MM.1S (cell line): Measurements from ENCODE around the gene CLPTM1L.

Source experiments
- DNase-seq: peaks from one replicate; pipeline ENCODE4 v3.0.0-alpha.2; 2015
- H2AFZ ChIP-seq: fragments of 300-600 bp; sonication (generic); 2 replicates; pipeline ENCODE4 v1.6.0; 2016; ENCODE audit warnings: antibody characterized with exemption, low read length
- H3F3A ChIP-seq: fragments of 300-600 bp; sonication (generic); 2 replicates; pipeline ENCODE4 v1.6.1; 2016; ENCODE audit warnings: mild to moderate bottlenecking, antibody characterized with exemption, low read length, moderate library complexity, mixed read lengths; ENCODE audit not compliant: insufficient read depth
- H3K27ac ChIP-seq: fragments of 300-600 bp; sonication (generic); 2 replicates; pipeline ENCODE4 v1.5.1; 2016; ENCODE audit warnings: mild to moderate bottlenecking, low read length
- H3K27me3 ChIP-seq: fragments of 300-600 bp; sonication (generic); replicated peaks from 2 replicates; pipeline ENCODE4 v1.6.0; 2016; ENCODE audit warnings: low read length; ENCODE audit not compliant: insufficient read depth
- H3K36me3 ChIP-seq: fragments of 300-600 bp; sonication (generic); replicated peaks from 2 replicates; pipeline ENCODE4 v1.6.1; 2016; ENCODE audit warnings: mild to moderate bottlenecking, low read length, mixed read lengths; ENCODE audit not compliant: insufficient read depth
- H3K4me1 ChIP-seq: fragments of 300-600 bp; sonication (generic); 2 replicates; pipeline ENCODE4 v1.6.1; 2016; ENCODE audit warnings: low read length, mixed read lengths
- H3K4me2 ChIP-seq: fragments of 300-600 bp; sonication (generic); 2 replicates; pipeline ENCODE4 v1.6.0; 2016; ENCODE audit warnings: low read depth, low read length
- H3K4me3 ChIP-seq: fragments of 300-600 bp; sonication (generic); 2 replicates; pipeline ENCODE4 v1.5.1; 2016; ENCODE audit warnings: low read length, mixed read lengths
- H3K79me2 ChIP-seq: fragments of 300-600 bp; sonication (generic); 2 replicates; pipeline ENCODE4 v1.6.1; 2016; ENCODE audit warnings: mixed run types, low read length, mixed read lengths
- H3K9ac ChIP-seq: fragments of 300-600 bp; sonication (generic); 2 replicates; pipeline ENCODE4 v1.6.1; 2016; ENCODE audit warnings: low read length, mixed read lengths
- H3K9me2 ChIP-seq: fragments of 300-600 bp; sonication (generic); replicated peaks from 2 replicates; pipeline ENCODE4 v1.6.1; 2016; ENCODE audit warnings: mild to moderate bottlenecking, low read length, mixed read lengths; ENCODE audit not compliant: insufficient read depth
- H3K9me3 ChIP-seq: fragments of 300-600 bp; sonication (generic); replicated peaks from 2 replicates; pipeline ENCODE4 v1.6.1; 2016; ENCODE audit warnings: mild to moderate bottlenecking, low read length, mixed read lengths; ENCODE audit not compliant: insufficient read depth
- H4K20me1 ChIP-seq: fragments of 300-600 bp; sonication (generic); 2 replicates; pipeline ENCODE4 v1.6.1; 2016; ENCODE audit warnings: mild to moderate bottlenecking, low read length, moderate library complexity, mixed read lengths; ENCODE audit not compliant: insufficient read depth
- EZH2 ChIP-seq: fragments of 300-600 bp; sonication (generic); optimal IDR thresholded peaks from 2 replicates; pipeline ENCODE3; 2017; ENCODE audit warnings: low read depth, mild to moderate bottlenecking, antibody characterized with exemption, low read length, mixed read lengths
- EZH2phosphoT487 ChIP-seq: fragments of 300-600 bp; sonication (generic); IDR thresholded peaks from 2 replicates; pipeline ENCODE4 v1.6.1; 2018; ENCODE audit warnings: antibody characterized with exemption, low read length
- TF ChIP-seq, protein P1 (sequence below): fragments of 300-600 bp; sonication (generic); IDR thresholded peaks from 2 replicates; pipeline ENCODE4 v1.5.1; 2016; ENCODE audit warnings: antibody characterized with exemption, low read length, mixed read lengths

CLPTM1L gene

DNA sequence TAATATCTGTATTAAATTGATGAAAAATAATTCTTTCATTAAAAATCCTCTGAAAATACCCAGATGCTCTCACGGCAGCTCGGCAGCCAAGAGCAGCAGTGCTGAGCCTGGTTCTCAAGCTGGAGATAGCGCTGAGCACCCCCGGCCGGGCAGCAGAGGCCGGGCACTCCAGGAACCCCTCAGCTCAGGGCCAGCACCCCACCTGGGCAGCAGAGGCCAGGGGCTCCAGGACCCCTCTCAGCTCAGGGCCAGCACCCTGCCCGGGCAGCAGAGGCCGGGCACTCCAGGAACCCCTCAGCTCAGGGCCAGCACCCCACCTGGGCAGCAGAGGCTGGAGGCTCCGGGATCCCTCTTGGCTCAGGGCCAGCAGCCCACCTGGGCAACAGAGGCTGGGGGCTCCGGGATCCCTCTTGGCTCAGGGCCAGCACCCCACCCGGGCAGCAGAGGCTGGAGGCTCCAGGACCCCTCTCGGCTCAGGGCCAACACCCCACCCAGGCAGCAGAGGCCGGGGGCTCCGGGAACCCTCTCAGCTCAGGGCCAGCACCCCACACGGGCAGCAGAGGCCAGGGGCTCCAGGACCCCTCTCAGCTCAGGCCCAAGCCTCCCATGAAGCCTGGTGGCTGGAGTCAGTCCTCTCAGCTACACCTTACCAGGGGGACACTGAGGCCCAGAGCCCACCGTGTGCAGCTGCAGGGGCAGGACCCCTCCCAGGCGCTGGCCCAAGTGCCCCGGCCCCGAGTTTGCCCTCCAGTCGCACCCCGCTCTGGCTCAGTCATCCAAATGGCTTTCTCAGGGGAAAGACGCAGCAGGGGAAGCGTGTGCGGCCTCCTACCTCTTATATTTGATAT lies 21.7 kb downstream of the CLPTM1L start:
- DNase-seq, result no peak
- no peak overlapping the region for H3K9ac ChIP-seq
- peaks cover 64% of the 10 kb centered on the region for H3K4me1 ChIP-seq

DNA sequence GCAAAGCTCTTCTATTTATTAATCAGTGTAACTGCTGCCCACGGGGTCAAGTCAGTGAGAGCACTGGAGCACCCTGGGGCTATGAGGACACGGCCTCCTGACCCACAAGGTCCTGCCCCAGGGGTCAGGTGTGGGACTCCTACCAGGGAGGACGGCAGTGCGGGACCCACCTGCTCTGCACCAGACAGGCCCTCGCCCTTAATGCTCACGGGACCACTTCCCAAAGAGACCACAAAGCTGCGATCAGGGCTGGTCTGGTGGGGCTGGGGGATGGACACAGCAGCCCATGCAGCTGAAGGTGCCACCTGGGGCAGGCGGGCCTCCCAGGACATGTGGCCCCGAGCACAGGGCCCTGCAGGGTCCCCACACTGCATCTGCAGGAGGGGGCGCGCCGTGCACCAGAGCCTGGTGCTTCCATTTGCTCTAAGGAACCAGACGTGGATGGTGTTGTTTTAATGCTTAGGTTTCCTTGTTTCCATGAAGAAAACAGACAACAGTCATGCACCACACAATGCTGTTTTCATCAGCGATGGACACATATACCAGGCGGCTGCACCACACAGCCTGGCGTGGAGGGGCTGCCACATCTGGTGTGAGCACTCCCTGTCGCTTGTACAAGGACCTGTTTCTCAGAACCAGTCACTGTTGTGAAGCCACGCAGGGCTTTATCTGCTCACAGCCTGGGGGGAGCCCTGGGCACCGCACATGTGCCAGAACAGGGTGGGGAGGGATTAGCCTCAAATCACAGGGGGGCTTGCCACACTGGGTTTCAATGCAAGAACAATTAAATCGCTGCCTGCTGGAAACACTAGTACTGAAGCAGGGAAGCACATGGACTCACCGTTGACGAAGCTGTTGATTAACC lies 22.6 kb downstream of the CLPTM1L start:
- Histone ChIP-seq H2AFZ (no peak overlapping the region), H3K27ac (peak overlapping the region; percentile 99; the same call in 1 of the 2 replicates), H3K9me3 (no peaks in the 10 kb centered on the region), H3K4me3 (no peak overlapping the region), H3K79me2 (peaks cover 95% of the 10 kb centered on the region), H3K9me2 (no peaks in the 10 kb centered on the region), H3K36me3 (peaks cover 80% of the 10 kb centered on the region), H3K4me2 (no peak overlapping the region), H3K4me1 (peaks cover 73% of the 10 kb centered on the region), H3F3A (peaks cover 85% of the 10 kb centered on the region), H4K20me1 (no peaks in the 10 kb centered on the region), H3K27me3 (no peaks in the 10 kb centered on the region), H3K9ac (no peak overlapping the region)
- DNase-seq, result no peak
- TF ChIP-seq, protein P1, sequence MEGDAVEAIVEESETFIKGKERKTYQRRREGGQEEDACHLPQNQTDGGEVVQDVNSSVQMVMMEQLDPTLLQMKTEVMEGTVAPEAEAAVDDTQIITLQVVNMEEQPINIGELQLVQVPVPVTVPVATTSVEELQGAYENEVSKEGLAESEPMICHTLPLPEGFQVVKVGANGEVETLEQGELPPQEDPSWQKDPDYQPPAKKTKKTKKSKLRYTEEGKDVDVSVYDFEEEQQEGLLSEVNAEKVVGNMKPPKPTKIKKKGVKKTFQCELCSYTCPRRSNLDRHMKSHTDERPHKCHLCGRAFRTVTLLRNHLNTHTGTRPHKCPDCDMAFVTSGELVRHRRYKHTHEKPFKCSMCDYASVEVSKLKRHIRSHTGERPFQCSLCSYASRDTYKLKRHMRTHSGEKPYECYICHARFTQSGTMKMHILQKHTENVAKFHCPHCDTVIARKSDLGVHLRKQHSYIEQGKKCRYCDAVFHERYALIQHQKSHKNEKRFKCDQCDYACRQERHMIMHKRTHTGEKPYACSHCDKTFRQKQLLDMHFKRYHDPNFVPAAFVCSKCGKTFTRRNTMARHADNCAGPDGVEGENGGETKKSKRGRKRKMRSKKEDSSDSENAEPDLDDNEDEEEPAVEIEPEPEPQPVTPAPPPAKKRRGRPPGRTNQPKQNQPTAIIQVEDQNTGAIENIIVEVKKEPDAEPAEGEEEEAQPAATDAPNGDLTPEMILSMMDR, result no peak
- TF ChIP-seq EZH2phosphoT487, result no peak
- TF ChIP-seq EZH2, result no peak

More for the DNA sequence above, 21.7 kb downstream of the CLPTM1L start:
- Histone ChIP-seq H3K79me2 (peaks cover 97% of the 10 kb centered on the region), H3K36me3 (peaks cover 73% of the 10 kb centered on the region), H3K9me3 (no peaks in the 10 kb centered on the region), H3K4me3 (no peak overlapping the region), H3K27ac (peak overlapping the region; percentile 99; the same call in 1 of the 2 replicates), H3F3A (peaks cover 76% of the 10 kb centered on the region), H3K27me3 (no peaks in the 10 kb centered on the region), H2AFZ (no peak overlapping the region), H3K4me2 (no peak overlapping the region), H4K20me1 (no peaks in the 10 kb centered on the region), H3K9me2 (no peaks in the 10 kb centered on the region)
- TF ChIP-seq, protein P1, result no peak
- TF ChIP-seq EZH2phosphoT487, result no peak
- no peak for TF ChIP-seq EZH2

DNA sequence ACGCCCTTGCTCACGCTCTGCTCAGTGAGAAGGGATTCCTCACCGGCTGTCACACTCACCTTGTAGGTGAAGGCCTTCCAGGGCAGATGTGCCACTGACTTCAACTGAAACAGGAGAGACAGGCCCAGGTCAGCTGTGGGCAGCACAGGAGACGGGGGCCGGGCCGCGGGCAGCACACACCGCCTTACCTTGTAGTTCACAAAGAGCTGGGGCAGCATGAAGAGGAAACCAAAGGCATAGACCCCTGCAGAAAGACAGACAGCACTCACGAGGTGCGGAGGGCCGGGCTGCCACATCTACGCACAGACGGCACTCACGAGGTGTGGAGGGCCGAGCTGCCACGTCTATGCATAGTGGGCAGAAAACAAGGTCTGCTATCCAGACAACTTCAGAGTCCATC lies 23.3 kb downstream of the CLPTM1L start:
- no peak overlapping the region for H2AFZ ChIP-seq
- no peak overlapping the region for H3K4me3 ChIP-seq
- H3K9me3 ChIP-seq, result no peaks in the 10 kb centered on the region
- H3K9me2 ChIP-seq, result no peaks in the 10 kb centered on the region
- H3K4me2 ChIP-seq, result no peak overlapping the region
- peaks cover 80% of the 10 kb centered on the region for H3K4me1 ChIP-seq
- no peaks in the 10 kb centered on the region for H4K20me1 ChIP-seq
- H3K36me3 ChIP-seq, result peaks cover 80% of the 10 kb centered on the region
- TF ChIP-seq EZH2phosphoT487, result no peak
- TF ChIP-seq, protein P1, result no peak
- no peak for TF ChIP-seq EZH2
- peaks cover 88% of the 10 kb centered on the region for H3K79me2 ChIP-seq
- no peak overlapping the region for H3K9ac ChIP-seq
- peaks cover 92% of the 10 kb centered on the region for H3F3A ChIP-seq
- no peaks in the 10 kb centered on the region for H3K27me3 ChIP-seq
- peak overlapping the region; percentile 99; the same call in 1 of the 2 replicates for H3K27ac ChIP-seq
- DNase-seq, result no peak
